NT2/D1 (cell line): ENCODE results near the gene RBP5.

ENCODE experiments used
- DNase-seq: peaks from one replicate; pipeline ENCODE4 v3.0.0-alpha.2; 2011; ENCODE audit warnings: low read depth, low spot score
- H3K27me3 ChIP-seq: 2 replicates; pipeline ENCODE4 v1.6.0; 2011; ENCODE audit warnings: mild to moderate bottlenecking; ENCODE audit not compliant: insufficient read length, insufficient read depth
- H3K36me3 ChIP-seq: 2 replicates; pipeline ENCODE4 v1.6.1; 2011; ENCODE audit warnings: mild to moderate bottlenecking, low read length, mixed read lengths; ENCODE audit not compliant: insufficient read depth, insufficient read length
- H3K4me1 ChIP-seq: 2 replicates; pipeline ENCODE4 v1.5.1; 2011; ENCODE audit not compliant: insufficient read depth, insufficient read length
- H3K4me3 ChIP-seq: 2 replicates; pipeline ENCODE4 v1.5.1; 2011; ENCODE audit warnings: low read depth; ENCODE audit not compliant: insufficient read length
- H3K9ac ChIP-seq: 2 replicates; pipeline ENCODE4 v1.6.0; 2011; ENCODE audit warnings: low read depth; ENCODE audit not compliant: insufficient read length
- H3K9me3 ChIP-seq: 2 replicates; pipeline ENCODE4 v1.5.1; 2011; ENCODE audit warnings: mild to moderate bottlenecking, low read length; ENCODE audit not compliant: insufficient read depth
- SUZ12 ChIP-seq: IDR thresholded peaks from 2 replicates; pipeline ENCODE4 v1.6.1; 2011; ENCODE audit not compliant: insufficient read length, insufficient read depth; ENCODE audit errors: extremely low read depth
- YY1 ChIP-seq: IDR thresholded peaks from 2 replicates; pipeline ENCODE4 v1.6.1; 2011; ENCODE audit not compliant: insufficient read length, insufficient read depth
- ZNF274 ChIP-seq: IDR thresholded peaks from 2 replicates; pipeline ENCODE4 v1.6.1; 2011; ENCODE audit warnings: mild to moderate bottlenecking, low read depth, low read length

Gene RBP5

DNA sequence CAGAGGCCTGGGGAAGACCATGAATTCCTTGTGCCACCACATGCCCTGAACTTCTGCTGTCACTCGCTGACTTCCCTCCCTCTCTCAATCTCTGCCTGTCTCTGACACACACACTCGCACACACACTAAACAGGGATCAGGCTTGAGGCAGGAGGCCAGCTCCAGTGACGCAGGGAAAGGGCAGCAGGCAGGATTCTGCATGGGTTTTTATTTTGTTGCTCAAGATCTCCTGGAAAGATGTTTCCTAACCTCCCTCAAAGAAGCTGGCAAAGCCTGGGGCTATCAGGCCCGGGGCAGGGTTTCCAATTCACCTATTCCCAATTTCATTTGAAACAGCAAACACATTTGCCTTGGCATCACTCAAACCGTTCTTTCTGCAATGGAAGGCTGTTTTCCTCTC lies 33.1 kb upstream of the RBP5 start:
- TF ChIP-seq YY1 (no peak), ZNF274 (no peak), SUZ12 (no peak)
- Histone ChIP-seq H3K9me3 (peaks cover 35% of the 10 kb centered on the region), H3K36me3 (peaks cover 16% of the 10 kb centered on the region), H3K4me1 (peaks cover 4% of the 10 kb centered on the region), H3K27me3 (peaks cover 6% of the 10 kb centered on the region), H3K4me3 (no peak overlapping the region), H3K9ac (no peak overlapping the region)
- no peak for DNase-seq

DNA sequence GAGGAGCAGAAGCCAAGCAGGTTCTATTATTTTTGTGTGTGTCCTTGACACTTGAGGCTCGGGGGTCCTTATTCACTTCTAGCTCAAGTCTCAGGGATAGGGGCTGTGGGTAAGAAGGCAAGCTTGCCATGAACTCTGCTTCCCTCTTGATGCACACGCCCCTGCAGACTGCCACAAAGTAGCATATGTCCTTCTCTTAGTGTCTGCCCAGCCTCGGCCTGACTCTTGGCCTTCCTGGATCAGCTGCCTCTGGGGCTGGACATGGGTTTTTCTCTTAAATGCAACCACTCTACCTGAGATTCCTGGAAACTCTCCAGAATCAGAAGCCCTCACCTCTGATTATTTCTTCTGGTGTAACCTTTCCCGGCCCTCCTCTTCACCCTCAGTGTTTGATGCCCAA lies 32.6 kb upstream of the RBP5 start:
- Histone ChIP-seq H3K36me3 (peaks cover 21% of the 10 kb centered on the region), H3K9ac (no peak overlapping the region), H3K4me1 (peaks cover 4% of the 10 kb centered on the region), H3K9me3 (peaks cover 30% of the 10 kb centered on the region; the same call in 1 of the 2 replicates), H3K27me3 (peaks cover 6% of the 10 kb centered on the region), H3K4me3 (no peak overlapping the region)
- no peak for DNase-seq
- TF ChIP-seq SUZ12 (no peak), ZNF274 (no peak), YY1 (no peak)

DNA sequence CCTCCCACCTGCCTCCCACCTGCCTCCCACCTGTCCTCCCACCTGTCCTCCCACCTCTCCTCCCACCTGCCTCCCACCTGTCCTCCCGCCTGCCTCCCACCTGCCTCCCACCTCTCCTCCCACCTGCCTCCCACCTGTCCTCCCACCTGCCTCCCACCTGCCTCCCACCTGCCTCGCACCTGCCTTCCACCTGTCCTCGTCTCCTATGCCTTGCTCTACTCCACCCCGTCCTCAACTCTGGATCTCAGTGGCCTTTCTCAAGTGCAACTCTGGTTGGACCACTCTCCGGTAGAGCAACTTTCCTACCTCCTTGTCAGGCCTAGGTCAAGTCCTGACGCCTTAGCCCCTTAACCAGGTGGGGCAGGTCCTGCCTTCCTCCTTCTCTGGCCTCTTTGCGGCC lies 31.5 kb upstream of the RBP5 start:
- peaks cover 30% of the 10 kb centered on the region for H3K36me3 ChIP-seq
- H3K27me3 ChIP-seq: peaks cover 6% of the 10 kb centered on the region
- no peak overlapping the region for H3K4me3 ChIP-seq

DNA sequence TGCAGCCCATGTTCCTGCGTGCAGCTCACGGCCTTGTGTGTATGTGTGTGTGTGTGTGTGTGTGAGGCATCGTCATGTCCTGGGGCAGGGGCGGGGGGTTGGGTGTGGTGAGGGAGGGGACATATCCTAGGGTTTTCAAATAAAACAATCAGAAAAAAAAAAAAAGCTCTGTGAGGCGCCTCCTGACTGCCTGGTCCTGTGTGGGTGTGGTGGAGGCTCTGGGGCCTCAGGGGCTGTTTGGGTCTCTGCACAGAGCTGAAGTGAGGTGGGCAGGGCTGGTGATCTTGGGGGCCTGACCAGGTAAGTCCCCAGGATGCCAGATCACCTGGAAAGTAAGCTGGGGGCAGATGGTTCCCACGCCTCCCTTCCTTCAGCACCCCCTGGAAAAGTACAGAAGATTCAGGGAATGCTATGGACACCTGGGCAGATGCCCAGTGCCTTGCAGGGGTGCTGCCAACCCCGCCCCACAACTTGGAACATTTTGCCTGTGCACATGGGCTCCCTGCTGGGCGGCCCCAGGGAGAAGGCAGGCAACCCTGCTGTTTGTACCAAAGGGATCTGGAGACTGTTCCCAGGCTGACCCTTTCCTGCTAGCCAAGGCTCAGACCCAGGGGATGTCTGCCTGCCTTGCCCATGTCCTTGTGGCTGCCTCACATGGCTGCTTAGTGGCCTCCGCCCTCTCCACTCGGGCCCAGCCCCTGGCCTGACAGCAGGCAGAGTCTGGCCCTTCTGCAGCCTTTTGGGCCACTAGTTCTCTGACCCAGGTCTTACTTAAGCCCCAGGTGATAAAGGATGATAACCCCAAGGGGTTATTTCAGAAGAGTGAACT lies 30.3 kb upstream of the RBP5 start:
- Histone ChIP-seq H3K9ac (no peak overlapping the region), H3K36me3 (peaks cover 30% of the 10 kb centered on the region), H3K4me3 (no peak overlapping the region), H3K27me3 (peaks cover 6% of the 10 kb centered on the region), H3K4me1 (peaks cover 4% of the 10 kb centered on the region), H3K9me3 (peaks cover 11% of the 10 kb centered on the region; the same call in 1 of the 2 replicates)
- TF ChIP-seq ZNF274 (no peak), SUZ12 (no peak), YY1 (no peak)
- no peak for DNase-seq

More for the DNA sequence above, 31.5 kb upstream of the RBP5 start:
- H3K4me1 ChIP-seq: peaks cover 4% of the 10 kb centered on the region
- peaks cover 19% of the 10 kb centered on the region; the same call in 1 of the 2 replicates for H3K9me3 ChIP-seq
- no peak for DNase-seq
- TF ChIP-seq YY1 (no peak), ZNF274 (no peak), SUZ12 (no peak)
- H3K9ac ChIP-seq: no peak overlapping the region

DNA sequence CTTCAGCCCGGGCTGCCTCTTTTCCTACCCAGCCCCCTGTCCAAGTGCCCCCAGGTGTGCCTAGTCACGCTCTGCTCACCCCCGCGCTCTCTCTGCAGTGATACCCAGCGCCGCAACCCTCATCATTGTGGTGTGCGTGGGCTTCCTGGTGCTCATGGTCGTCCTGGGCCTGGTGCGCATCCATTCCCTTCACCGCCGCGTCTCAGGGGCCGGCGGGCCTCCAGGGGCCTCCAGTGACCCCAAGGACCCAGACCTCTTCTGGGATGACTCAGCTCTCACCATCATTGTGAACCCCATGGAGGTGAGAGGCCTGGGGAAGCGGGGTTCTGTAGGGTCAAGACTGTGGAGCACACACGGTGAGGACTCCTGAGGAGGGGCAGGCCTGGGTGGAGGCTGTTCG lies 28.7 kb upstream of the RBP5 start:
- no peak overlapping the region for H3K4me3 ChIP-seq

DNA sequence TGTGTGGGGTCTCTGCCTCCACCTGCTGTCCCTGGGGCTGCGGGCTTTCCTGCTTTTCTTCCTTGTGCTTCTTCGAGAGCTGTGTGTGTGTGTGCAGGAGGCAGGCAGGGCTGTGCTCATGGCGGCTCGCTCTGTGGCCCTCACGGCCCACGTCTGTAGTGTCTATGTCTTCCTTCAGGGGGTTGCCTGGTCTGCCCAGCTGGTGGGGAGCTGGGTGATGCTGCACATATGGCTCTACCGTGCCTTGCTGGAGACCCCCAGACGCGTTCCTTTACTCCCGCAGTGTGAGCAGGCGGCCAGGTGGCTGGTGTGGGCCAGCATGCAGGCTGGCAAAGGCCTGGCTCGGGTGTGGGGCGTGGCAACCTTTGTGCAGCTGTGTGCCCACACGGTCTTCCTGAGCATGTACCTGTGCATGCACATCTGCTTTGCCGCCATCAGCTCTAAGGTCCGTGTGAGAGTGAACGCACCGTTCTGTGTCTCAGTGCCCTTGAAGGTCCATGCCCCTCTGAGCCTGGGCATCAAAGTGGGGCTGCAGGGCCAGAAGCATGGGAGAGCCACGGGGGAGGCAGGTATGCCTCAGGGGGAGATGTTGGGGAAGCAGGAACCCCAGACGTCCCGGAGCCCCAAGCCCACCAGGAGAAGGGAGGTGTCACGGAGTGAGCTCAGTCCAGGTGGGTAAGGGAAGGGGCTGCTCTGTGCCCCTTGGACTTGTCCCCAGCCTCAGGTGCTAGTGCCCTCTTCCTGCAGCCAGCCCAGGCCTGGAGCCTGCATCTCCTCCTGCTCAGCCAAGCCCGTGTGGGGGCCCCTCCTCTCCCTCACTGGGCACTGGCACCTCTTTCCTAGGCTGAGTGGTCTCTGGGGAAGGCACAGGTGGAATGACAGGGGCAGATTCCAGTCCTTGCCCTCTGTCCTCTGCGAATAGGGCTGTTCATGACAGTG lies 27.8 kb upstream of the RBP5 start:
- H3K4me1 ChIP-seq: peaks cover 4% of the 10 kb centered on the region
- no peak overlapping the region for H3K9ac ChIP-seq
- no peaks in the 10 kb centered on the region for H3K27me3 ChIP-seq
- TF ChIP-seq ZNF274 (no peak), YY1 (no peak), SUZ12 (no peak)
- no peaks in the 10 kb centered on the region for H3K9me3 ChIP-seq
- peaks cover 37% of the 10 kb centered on the region for H3K36me3 ChIP-seq
- DNase-seq: no peak
- H3K4me3 ChIP-seq: no peak overlapping the region

More for the DNA sequence above, 28.7 kb upstream of the RBP5 start:
- H3K27me3 ChIP-seq: no peaks in the 10 kb centered on the region
- peaks cover 4% of the 10 kb centered on the region for H3K4me1 ChIP-seq
- no peaks in the 10 kb centered on the region for H3K9me3 ChIP-seq
- TF ChIP-seq ZNF274: no peak
- TF ChIP-seq SUZ12: no peak
- no peak for DNase-seq
- H3K36me3 ChIP-seq: peaks cover 33% of the 10 kb centered on the region
- H3K9ac ChIP-seq: no peak overlapping the region
